ENCODE results near the gene RBM8A. TPM values are rescaled to one million over a fixed set of nuclear protein-coding genes. Genes with fewer than 3 reads are reported as not detected.

Gene RBM8A
- total and polyA plus RNA-seq, 7 donors: 77.8 to 138 (median 97.9) TPM

DNA sequence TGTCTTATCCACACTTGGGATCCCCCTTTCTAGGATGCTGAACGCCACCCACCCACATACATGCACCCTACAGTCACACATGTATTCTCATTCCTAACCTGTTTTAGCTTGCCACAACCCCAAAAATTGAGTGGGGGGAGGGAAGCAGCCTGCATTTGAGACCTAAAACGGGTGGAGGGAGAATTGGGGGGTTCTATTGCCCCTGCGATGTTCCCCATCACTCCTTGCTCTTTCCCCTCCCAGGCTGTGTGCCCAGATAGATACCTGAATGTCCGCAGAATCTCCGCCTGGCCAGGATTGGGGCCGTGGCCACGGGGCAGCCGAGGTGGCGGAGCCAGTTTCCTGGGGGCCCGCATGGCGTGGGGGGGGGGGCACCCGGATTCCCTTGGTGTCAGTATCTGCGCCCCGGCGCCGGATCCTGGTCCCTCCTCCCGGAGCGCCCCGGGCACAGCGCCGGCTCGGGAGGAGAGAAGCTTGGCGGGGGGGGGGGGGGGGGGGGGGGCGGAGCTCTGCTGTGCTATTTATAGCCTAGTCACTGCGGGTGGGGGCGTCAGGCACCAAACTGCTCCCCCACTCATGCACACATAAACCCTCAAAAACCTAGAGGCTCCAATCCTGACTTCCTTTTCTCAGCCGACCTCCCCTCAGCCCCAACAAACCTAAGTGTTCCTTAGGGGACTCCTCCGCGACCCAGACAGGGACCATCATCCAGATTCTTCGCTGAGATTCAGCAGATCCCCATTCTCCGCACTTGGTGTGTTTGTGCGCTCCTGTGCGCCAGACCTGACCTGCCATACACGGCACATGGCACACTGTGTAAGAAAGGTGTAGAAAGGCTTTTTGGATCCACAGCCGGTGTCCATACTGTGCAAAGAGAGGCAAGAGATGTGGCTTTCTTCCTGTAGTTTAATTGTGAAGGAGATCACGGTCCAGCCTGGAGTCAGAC, 35.1 kb upstream of the RBM8A start:
- 2 to 5% methylated on average over 29 to 33 of the region's 36 CpGs for WGBS, 2 donors
- H3K4me1 ChIP-seq: peaks cover 0 to 67% (median 54%) of the 10 kb centered on the region in 4 donors
- intact Hi-C loops (cut with DNase I): loop anchor here (5.0 kb wide), 1 partner anchor 35 kb away; the partner anchor contains the start of gene TXNIP

DNA sequence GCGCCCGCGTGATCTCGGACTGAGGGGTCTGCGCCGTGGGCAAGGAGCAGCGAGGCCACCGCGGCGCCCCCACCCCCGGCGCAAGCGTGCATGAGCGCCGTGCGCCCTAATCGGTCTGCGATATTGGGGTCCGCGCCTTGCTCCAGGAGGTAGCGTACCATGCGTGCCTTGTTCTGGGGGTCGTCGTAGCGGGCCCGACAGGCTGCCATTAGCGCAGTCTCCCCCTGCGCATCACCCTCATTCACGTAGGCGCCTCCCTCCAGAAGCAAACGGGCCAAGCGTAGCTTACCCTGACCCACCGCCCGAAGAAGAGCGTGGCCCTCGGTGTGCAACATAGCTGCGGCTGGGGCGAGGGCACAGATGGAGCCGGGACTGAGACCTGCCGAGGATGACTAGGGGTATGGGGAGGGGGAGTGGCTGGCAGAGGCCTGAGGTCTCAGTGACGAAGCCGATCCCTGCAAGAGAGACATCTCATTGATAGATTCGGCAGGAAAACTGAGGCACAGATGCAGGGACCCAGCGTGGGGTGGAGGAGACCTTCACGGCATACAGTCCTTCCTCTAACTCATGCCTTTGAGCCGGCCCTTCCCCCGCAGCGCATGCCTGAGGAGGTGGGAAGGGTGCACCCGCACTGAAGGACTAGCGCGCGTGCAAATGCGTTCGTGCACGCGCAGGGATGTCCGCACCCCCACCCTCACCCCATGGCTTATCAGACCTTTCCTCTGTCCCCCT, 34.3 kb upstream of the RBM8A start:
- no peaks in the 10 kb centered on the region for H3K9me3 ChIP-seq
- no peak for TF ChIP-seq EP300 (IDR thresholded peaks at IDR 0.05)
- peak in 3 of 4 donors; percentile 24 to 68 (median 27) for TF ChIP-seq POLR2AphosphoS5 (IDR thresholded peaks at IDR 0.05)
- DNase-seq: peak; percentile 86
- H3K27me3 ChIP-seq: no peaks in the 10 kb centered on the region
- WGBS, 2 donors: 1 to 2% methylated on average over 57 of the region's 57 CpGs
- peak overlapping the region; percentile 43 to 63 (median 60) for H3K4me3 ChIP-seq
- intact Hi-C loops (cut with DNase I): loop anchor here (2.0 to 5.0 kb wide), 2 partner anchors 35 to 36 kb away; partner anchors contain the start of genes RBM8A and TXNIP
- no peaks in the 10 kb centered on the region for H3K36me3 ChIP-seq
- H3K4me1 ChIP-seq: peaks cover 0 to 71% (median 56%) of the 10 kb centered on the region in 4 donors
- H3K27ac ChIP-seq: peak overlapping the region; percentile 95 to 100 (median 96)

More for the DNA sequence above, 35.1 kb upstream of the RBM8A start:
- H3K27ac ChIP-seq: peak overlapping the region; percentile 95 to 100 (median 96)
- H3K27me3 ChIP-seq: no peaks in the 10 kb centered on the region
- H3K9me3 ChIP-seq: no peaks in the 10 kb centered on the region
- DNase-seq: peak; percentile 85
- H3K4me3 ChIP-seq: peak overlapping the region; percentile 43 to 63 (median 60)
- no peaks in the 10 kb centered on the region for H3K36me3 ChIP-seq
- peak in 3 of 4 donors; percentile 24 to 53 (median 40) for TF ChIP-seq POLR2AphosphoS5 (IDR thresholded peaks at IDR 0.05)
- TF ChIP-seq, protein P1, sequence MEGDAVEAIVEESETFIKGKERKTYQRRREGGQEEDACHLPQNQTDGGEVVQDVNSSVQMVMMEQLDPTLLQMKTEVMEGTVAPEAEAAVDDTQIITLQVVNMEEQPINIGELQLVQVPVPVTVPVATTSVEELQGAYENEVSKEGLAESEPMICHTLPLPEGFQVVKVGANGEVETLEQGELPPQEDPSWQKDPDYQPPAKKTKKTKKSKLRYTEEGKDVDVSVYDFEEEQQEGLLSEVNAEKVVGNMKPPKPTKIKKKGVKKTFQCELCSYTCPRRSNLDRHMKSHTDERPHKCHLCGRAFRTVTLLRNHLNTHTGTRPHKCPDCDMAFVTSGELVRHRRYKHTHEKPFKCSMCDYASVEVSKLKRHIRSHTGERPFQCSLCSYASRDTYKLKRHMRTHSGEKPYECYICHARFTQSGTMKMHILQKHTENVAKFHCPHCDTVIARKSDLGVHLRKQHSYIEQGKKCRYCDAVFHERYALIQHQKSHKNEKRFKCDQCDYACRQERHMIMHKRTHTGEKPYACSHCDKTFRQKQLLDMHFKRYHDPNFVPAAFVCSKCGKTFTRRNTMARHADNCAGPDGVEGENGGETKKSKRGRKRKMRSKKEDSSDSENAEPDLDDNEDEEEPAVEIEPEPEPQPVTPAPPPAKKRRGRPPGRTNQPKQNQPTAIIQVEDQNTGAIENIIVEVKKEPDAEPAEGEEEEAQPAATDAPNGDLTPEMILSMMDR (IDR thresholded peaks at IDR 0.05): no peak

DNA sequence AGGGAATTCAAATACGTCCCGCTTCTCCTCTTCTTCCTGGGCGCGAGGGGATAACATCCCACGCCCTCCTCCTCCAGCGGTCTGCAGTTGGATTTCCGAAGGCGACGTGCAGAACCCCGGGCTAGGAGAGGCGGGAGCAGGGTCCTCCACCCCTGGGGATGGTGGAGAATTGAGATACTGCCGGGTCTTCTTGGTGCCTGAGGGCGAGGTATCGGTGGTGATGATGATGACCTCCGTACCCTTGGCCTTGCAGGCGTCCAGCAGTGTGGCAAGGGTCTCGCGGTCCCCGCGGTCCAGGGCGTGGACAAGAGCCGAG, 33.8 kb upstream of the RBM8A start:
- Histone ChIP-seq H3K4me3 (peak overlapping the region; percentile 43 to 63 (median 60)), H3K4me1 (peaks cover 0 to 77% (median 60%) of the 10 kb centered on the region in 4 donors), H3K27ac (peak overlapping the region; percentile 95 to 100 (median 96)), H3K36me3 (no peaks in the 10 kb centered on the region), H3K9me3 (no peaks in the 10 kb centered on the region), H3K27me3 (no peaks in the 10 kb centered on the region)
- WGBS, 2 donors: 1% methylated on average over 21 to 22 of the region's 22 CpGs
- intact Hi-C loops (cut with DNase I): loop anchor here (2.0 to 5.0 kb wide), 2 partner anchors 34 to 36 kb away; partner anchors contain the start of genes RBM8A and TXNIP
- TF ChIP-seq, protein P1 (IDR thresholded peaks at IDR 0.05): no peak
- TF ChIP-seq EP300 (IDR thresholded peaks at IDR 0.05) (no peak), POLR2A (IDR thresholded peaks at IDR 0.05) (no peak), POLR2AphosphoS5 (IDR thresholded peaks at IDR 0.05) (no peak)
- DNase-seq: no peak

DNA sequence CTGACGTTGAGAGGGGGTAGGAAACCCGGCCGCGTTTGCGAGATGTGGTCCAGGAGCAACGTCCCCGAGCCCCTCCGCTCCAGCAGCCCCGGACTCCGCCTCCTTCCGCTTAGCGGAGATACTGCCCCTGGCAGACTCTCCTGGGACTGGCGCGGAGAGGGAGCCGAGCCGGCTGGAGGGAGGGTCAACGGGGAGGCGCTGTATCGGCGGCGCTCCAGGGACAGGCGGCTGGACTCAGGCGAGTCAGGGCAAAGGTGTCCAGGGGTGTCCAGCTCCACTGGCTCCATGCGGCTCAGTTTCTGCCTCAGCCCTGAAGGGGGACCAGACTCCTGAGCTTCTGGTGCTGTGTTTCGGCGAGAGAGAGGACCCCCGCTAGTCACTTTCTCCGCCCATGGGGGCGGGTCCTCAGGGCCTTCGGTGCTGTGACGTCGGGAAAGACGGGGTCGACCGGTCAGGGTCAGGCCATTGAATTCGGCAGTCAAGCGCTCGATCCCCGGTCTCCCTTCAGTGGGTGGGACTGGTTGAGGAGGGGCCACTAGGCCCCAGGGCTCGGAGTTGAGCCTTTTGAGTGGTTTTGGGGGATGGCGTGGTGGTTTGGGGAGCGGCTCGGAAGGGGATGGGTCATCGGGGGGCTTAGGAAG, 33.3 kb upstream of the RBM8A start:
- Histone ChIP-seq H3K27ac (peak overlapping the region; percentile 95 to 100 (median 96)), H3K27me3 (no peaks in the 10 kb centered on the region), H3K36me3 (no peaks in the 10 kb centered on the region), H3K4me3 (peak overlapping the region; percentile 43 to 63 (median 60)), H3K4me1 (peaks cover 0 to 79% (median 63%) of the 10 kb centered on the region in 4 donors), H3K9me3 (no peaks in the 10 kb centered on the region)
- intact Hi-C loops (cut with DNase I): loop anchor here (2.0 to 5.0 kb wide), 2 partner anchors 34 to 37 kb away; partner anchors contain the start of genes RBM8A and TXNIP
- DNase-seq: peak; percentile 93
- 0 to 1% methylated on average over 44 of the region's 44 CpGs for WGBS, 2 donors
- TF ChIP-seq POLR2AphosphoS5 (IDR thresholded peaks at IDR 0.05): peak; percentile 80 to 91 (median 84)
- TF ChIP-seq, protein P1 (IDR thresholded peaks at IDR 0.05): no peak
- TF ChIP-seq POLR2A (IDR thresholded peaks at IDR 0.05): peak; percentile 56 to 82
